GM19438 (cell line): Measurements from ENCODE around the gene ACD.
A peak's percentile ranks its signal among the peaks of the same experiment; 100 is the strongest.

ENCODE experiments used
- ATAC-seq: cut with Tn5 transposase; IDR thresholded peaks from one replicate; pipeline ENCODE4 v1.9.1; 2021; ENCODE audit warnings: low read depth; ENCODE audit not compliant: unreplicated experiment

ACD gene

DNA sequence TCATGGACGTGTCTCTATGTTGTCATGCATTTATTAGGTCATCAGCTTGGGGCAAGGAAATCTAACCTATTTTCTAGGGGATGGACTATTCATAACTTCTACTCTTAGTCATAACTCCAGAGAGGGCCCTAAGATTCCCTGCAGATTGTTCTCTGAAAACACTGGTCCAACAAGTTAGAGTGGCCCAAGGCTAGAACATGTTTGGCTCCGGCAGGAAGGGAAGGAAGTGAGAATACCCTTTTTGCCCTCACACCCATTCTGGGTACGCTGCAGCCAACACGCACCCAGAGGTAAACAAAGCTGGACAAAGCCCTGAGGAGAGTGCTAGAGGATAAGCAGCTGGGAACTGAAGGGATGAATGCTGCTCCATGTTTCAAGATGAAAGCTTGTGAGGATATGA lies 16.5 kb upstream of the ACD start:
- ATAC-seq, result no peak

DNA sequence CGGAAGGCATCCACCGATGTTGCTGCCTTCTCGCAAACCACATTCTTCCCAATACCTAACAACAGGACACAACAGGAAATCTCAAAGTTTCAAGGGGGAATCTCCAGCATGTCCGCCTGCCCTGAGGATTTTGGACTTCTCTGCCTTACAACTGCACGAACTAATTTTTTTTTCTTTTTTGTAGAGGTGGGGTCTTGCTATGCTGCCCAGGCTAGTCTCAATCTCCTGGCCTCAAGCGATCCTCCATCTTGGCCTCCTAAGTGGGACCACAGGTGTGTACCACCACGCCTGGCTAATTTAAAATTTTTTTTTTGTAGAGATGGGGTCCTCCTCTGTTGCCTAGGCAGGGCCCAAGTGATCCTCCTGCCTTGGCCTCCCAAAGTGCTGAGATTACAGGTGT lies 15.9 kb upstream of the ACD start:
- no peak for ATAC-seq

DNA sequence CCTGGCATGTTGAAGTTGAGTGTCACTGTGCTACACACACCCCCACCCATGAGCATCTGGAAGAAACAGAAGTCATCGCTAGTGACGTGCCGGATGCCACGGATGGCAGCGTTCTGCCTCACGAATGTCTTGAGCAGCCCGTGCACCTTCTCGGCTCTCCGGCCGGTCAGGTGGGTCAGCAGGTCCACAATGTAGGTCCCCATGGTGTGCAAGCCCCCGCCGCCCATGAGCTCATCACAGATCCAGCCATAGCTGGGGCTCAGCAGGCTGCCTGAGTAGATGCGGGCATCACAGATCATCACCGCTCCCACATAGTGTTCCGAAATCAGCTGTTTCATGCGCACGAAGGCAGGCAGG lies 15.5 kb upstream of the ACD start:
- no peak for ATAC-seq

DNA sequence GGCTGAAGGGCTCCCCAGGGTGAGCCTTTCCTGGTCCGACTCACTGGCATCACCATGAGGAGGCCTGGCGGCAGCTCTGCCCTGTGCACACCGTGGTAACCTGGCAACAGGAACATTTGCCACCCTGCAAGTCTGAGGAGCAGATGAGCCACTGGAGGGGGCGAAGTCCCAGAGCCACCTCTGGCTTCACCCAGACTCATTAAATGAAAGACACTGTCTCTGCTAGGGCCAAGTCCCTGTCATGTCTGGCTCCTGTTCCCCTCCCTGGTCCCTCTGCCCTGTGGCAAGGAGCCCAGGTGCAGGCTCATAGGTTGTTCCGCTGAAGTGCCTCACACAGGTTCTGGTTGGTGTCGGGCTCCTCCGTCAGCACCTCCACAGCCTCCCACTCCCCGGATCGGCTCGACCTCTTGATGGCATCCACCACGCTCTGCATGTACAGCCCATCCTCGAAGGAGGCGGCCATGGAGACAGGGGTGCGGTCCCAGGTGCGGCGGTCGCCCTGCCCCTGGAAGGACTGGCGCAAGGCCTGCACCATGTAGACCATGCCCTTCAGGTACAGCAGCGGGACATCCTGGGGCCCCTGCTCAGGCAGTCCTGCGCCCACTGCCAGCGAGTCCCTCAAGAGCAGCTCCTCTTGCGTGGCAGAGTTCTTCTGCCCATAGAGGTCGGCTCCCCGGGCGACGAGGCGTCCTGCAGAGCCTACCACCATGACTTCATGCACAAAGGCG lies 15.0 kb upstream of the ACD start:
- no peak for ATAC-seq

DNA sequence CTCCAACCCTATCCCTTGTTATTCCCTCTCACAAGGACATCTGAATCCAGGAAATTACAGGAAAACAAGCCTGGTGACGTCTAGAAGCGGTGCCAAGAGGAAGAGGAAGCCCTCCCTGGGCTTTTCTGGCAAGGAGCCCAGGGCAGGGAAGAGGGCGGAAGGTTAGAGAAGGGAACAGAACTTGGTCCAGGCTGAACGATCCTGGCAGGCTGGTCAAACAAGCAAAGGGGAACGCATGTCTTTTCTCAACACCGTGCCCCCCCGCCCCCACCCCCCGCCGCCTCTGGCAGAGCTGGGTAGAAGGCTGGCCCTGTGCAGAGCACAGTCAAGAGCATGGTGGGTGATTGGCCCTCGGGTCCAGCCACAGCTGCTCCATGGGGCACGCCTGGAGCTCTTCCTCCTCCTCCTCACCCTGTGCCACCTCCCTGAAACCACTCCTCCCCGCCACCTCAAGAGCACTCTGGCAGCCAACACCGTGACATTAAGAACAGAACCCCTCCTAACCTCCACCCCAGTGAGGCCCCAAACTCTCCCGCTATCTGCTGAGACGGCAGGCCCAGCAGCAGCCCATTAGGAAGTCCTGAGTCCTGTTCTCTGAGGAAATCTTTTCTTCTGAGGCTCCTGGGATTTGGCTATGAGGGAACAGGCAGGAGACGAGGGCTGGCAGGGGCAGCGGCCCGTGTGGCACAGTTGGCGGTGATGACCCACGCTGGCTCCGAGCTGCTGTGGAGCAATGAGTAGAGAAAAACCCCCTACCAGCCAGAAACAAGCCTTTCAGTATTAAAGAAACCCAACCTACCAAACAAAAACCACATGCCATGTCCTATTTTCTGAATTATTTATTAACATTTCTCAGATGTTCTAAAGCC lies 13.9 kb upstream of the ACD start:
- ATAC-seq, result no peak

DNA sequence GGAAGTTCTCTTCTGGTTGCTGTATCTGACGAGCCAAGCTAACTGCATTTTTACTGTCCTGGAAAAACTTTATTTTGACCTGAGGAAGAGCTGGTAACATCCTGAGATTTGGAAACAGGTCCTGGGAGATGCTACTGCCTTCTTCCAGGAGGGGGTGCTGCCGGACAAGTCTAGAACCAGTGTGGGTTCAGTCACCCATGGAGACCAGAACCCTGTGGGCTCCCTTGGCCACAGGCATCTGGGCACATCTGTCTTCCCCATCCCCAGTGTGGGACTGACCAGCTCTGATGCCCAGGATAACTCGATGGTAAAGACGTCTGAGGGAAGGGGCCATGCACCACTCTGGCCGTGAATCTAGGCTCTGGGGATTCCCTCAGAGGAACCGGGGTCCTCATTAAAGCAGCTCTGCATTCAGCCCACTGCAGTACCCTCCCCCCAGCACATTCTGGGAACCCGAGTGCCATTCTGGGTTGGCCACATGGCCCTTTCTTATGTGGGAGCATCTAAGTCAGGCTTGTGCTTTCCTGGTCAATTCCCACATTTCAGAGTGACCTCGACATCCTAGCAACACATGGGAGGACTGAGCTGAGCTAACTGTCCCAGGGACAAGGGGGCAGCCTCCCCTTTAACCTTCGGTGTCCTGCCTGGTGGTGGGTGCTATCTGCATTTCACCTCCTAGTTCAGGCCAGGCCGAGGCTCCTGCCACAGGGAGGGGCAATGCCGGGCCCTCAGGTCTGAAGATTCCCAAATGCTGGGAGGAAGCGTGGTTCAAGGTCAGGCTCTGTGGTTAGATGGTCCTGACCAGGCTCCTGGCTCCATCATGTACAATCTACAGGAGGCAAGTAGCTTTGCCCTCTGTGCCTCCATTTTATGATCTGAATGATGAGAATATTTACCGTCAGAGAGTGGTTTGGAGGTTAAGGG lies 12.9 kb upstream of the ACD start:
- no peak for ATAC-seq

DNA sequence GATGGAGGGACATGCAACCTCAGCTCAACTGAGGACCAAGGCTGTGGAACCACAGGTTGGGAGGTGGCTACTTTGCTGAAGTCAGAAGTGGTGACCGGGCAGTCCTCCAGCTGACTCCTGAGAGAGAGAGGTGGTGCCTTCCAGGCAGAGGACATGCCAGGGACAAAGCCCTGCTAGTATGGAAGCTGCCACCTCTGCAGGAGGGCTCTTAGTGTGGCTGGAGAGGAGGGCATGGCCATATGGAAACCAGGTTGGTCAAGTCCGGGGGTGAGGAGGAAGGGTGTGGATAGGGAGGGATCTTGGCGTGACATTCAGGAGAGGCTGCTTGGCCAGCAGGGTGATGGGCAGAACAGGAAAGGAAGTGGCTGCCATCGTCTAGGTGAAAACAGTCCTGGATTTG lies 12.2 kb upstream of the ACD start:
- no peak for ATAC-seq

DNA sequence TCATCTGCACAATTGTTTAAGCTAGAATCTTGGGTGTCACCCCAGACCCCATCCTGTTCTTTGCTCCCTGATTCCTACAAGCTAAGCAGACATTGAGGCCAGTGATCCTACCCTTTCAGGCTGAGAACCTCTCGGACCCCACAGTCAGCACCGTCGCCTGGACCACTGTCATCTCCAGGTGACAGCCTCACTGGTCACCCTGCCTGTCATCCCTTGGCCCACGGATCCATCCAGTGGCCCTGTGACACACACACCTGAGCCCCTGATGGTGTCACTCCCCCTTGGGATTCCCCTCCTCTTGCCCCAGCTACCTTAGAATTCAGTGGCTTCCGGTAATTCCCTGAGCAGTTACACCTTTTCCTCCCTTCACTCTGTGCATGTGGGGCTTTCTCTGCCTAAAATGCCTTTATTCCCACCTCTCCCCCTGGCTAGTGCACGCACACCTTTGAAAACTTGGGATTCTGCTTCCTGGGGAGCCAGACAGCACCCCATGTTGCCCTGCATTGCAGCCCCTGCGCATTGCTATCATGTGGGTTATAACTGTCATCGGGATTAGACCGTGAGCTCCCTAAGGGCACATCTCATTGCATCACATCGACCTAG lies 9.5 kb upstream of the ACD start:
- ATAC-seq, result no peak

DNA sequence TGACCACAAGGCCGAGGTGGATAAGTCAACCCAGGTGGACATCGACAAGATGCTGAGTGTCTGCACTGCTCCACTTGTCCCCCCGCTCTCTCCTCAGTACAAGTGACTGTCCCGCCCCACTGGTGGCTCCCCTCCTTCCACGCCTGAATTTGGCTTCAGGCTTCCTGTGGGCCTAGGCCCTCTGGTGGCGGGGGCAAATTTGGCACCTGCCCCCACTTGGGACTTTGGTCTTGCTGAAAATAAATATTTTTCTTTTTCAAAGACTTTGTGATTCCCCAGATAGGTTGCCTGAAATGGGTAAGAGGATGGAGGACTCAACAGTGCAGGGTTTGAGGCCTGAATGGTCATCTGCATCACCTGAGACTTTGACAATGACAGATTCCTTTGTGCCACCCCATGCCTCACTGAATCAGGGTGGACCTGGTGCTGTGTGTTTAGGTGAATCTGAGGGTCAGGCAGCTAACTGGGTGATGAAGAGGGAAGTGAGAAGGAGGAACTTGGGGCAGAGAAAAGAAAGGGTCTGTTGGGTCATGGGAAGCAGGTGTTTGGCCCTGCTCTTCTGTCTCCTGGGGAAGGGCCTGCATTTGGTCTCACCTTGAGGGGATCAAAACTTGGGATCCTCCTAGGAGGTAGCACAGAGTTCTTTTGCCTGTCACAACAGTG lies 8.6 kb upstream of the ACD start:
- no peak for ATAC-seq

DNA sequence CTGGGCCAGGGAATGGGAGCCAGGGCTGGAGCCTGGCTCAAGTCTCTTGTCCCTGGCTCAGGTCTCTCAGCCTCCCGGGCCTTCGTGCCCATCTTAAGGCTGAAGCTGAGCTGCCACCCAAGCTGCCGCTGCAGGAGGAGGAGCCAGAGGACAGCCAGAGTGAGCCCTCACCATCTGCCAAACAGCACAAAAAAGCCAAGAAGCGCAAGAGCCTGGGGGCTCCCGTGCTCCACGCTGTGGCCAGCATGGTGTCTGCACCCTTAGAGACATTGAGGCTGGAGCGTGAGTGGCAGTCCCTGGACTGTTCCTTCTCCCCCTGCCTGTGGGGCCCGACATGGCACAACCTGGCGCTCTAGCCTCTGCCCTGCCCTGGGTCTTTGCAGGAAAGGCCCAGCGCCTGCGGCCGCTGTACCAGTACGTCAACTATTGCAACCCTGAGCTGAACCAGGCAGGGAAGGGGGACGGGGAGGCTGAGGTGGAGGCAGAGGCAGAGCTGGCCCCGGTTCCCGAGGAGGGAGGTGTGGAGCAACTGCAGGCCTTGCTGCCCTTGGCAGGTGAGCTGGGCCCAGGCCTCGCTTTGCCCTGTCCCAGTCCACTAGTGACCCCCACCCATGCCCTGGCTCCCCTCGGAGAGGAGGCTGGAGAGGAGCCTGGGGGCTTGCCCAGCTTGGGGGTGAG lies 7.9 kb upstream of the ACD start:
- ATAC-seq, result peak; percentile 62

DNA sequence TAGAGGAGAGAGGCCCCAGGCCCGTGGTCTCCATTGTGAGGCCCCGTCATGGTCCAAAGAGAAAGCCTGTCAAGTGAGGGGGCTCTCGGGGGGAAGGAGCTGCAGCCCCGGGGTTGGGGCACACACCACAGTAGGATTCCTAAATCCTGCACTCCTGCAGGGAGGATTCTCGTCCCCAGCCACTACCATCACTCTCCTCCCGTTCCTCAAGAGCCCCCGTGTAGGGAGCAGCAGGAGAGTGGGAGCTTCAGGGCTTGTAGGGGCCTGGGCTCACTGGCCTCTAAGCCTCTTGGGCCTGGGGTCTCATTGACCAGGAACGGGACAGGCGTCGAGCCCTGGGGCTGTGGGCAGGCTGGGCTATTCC lies 7.4 kb upstream of the ACD start:
- ATAC-seq, result no peak

DNA sequence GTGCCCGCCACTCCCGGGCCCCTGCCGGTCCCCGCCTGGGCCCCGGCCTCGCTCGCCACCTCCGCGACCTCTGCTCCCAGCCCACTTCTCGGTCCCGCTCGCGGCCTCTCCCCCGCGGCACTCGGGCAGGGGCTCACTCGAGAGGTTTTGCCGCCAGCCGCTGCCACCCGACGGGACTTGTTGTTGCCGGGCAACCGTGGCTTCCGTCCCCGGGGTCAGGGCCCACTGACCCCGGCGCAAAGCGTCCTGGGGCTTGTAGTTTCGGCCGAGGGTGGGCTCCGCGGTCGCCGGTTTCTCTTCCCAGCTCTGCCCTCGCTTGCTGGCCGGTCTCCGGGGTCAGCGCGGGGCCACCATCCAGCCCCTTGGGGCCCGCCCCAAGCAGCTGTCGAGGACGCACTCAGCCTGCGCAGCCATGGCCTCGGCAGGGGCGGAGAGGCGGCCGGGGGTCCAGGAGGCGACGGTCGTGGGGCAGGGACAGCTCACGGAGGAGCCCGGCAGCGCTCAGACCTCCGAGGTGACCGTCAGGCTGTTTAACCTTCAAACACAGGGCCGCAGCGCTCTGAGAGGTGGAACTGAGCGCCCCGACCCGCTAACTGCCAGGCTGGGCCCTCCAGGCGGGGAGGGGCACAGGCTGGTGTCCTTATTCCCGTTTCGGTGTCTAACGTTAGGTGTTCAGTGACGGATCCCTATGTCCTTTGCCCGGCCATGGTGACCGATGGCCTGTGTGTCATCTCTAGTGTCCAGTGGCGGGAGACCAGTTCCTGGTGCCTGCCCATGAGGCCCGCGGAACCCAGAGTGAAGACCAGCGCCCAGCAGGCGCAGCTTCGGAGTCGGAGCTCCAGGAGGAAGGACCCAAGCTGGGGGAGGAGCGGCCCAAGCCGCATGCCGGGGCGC lies 6.7 kb upstream of the ACD start, which contains the start of the genes C16orf86 and ENKD1:
C16orf86 (plus strand) TSS at position 256 of the 894 bp plus-strand sequence; CDS start at position 413, 157 bp downstream.
ENKD1 (minus strand) TSS at position 192 of the 894 bp plus-strand sequence. CDS start 308 bp downstream, outside the sequence.
- ATAC-seq, result peak; percentile 62

DNA sequence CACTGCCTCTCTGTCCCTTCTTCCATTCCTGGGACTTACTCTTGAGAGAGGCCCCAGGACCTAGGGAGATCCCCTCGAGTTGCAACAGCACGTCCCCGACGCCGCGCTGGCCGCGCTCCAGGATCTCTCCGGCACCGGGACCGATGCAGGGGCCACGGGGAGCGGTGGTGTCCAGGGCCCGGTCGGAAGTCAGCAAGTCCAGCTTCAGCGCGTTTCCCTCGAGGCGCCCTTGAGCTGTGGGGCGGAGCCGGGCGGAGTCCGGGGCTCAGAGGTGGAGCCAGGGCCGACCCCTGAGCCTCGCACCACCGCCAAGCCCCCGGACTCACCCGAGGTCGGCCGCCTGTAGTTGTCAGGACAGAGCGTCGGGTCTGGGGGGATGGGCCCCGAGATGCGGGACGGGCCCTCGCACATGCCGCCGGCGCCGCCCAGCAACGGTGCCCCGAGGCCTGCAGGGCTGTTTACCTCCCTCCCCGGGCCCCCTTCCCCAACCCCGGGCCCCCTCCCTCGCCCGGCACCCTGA lies 6.0 kb upstream of the ACD start:
- ATAC-seq, result no peak

DNA sequence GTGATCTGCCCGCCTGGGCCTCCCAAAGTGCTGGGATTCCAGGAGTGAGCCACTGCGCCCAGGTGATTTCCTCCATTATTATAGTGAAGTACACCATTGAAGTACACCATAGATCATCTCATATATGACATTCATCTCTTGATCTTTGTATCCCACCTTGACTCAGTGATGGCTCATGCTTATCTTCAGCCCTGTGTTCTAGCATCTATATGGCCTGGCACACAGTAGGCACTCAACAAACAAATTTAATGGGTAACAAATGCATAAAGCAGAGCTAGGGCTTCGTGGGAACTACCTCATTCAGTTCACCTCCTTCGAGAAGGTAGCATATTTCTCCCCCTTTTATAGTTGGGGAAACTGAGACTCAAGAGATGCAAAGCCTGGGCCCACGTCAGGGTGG lies 5.5 kb upstream of the ACD start:
- ATAC-seq, result no peak

DNA sequence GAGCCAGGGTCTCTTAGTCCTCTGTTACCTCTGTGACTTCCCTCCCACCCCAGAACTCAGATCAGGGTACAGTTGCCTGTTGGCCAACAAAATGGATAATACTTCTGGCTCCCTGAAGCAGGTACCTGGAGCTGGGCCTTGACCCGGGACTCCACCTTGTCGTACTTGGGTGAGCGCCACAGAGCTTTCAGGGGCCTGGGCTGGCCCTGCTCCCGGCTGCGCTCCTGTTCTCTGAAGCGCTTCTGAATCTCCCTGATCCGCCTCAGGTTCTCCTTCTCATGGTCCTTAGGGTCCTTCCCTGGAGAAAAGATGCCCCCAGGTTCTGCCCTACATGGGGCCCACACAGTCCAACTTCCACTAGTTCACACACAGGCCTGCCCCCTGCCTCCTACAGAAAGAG lies 4.8 kb upstream of the ACD start:
- ATAC-seq, result no peak

DNA sequence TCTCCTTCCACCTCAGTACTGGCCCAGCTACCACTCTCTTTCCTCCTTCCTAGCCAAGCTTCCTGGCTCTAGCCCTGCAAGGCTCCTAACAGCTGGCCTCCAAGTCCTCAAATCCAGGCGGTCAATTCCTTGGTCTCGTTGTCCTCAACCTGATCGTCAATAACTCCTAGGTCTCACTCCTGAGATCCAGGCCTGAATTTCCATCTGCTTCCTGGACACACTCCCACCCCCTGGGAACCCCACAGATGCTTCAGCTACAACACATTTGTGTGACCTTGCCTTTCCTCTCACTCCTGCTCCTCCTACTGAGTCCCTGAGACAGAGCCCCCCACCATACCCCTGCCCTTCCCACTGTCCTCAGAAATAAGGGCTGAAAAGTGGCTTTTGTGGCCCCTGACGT lies 4.2 kb upstream of the ACD start:
- ATAC-seq, result no peak

DNA sequence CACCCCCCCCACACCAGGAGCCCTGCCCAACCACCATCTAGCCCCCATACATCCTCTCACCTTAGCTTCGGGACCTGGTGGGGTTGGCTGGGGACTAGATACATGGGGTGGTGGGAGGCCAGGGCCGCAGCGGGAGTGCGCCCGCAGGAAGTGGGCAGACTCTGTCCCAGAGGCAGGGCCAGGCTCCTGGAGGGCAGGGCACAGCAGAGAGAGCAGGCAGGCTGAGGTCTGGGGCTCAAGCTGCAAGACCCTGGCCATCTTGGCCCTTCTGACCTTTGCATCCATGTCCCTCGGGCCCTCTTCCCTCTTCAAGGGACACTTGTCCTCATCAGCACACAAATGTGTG lies 3.8 kb upstream of the ACD start:
- no peak for ATAC-seq

DNA sequence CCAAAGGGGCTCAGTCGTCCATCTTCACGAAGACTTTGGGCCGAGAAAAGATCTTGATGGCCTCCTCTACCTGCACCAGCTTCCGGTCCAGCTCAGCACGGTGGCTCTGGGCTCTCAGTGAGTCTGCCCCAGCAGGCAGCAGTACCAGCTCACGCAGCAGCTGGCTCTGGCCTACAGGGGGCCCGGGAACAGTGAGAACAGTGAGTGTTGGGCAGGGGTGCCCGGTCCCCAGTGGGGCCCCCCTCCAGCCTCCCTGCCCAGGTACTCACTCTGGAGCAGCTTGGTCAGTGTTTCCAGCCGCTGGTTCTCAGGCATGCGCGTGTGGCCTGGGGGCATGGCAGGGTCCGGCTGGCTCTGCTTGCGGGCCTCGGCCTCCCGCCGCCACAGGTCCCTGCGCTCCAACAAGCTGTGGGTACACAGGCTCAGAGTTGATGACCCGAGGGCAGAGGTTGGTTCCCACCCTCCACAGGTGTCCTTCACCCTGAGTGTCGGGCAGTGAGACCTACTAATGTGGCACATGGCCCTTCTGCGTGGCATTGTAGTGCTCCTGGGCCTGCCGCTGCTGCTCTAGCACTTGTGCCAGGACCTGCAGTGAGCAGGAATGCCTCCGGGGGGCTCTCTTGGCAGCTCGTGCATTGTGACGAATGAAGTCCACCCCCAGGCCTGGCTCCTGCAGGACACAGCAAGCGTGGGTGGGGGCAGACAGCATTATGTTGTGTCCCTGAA lies 3.3 kb upstream of the ACD start:
- ATAC-seq, result no peak
